HCT116 (cell line): ENCODE measurements around the gene PGGT1B.

Source experiments
- CBX3 ChIP-seq: IDR thresholded peaks from 2 replicates; pipeline ENCODE4 v1.6.1; 2012; ENCODE audit warnings: low read depth
- ELF1 ChIP-seq: IDR thresholded peaks from 2 replicates; pipeline ENCODE4 v1.6.1; 2012; ENCODE audit warnings: low read depth, borderline replicate concordance
- EZH2 ChIP-seq: fragments of 200-600 bp; sonication (generic); IDR thresholded peaks from 2 replicates; pipeline ENCODE4 v1.6.1; 2017; ENCODE audit warnings: antibody characterized with exemption, mixed run types
- POLR2A ChIP-seq: IDR thresholded peaks from 2 replicates; pipeline ENCODE4 v1.7.0; 2011; ENCODE audit warnings: borderline replicate concordance; ENCODE audit not compliant: insufficient read depth, insufficient read length; ENCODE audit errors: extremely low read depth
- POLR2AphosphoS5 ChIP-seq: IDR thresholded peaks from 2 replicates; pipeline ENCODE4 v1.6.1; 2011; ENCODE audit warnings: mild to moderate bottlenecking, low read depth, low read length, moderate library complexity
- SIN3A ChIP-seq: IDR thresholded peaks from 2 replicates; pipeline ENCODE4 v1.6.1; 2012; ENCODE audit warnings: low read depth
- ZNF274 ChIP-seq: fragments of 200-500 bp; sonication (Bioruptor generic); IDR thresholded peaks from 2 replicates; pipeline ENCODE4 v1.6.1; 2014; ENCODE audit warnings: mild to moderate bottlenecking, low read depth, low read length, inconsistent platforms
- TF ChIP-seq, protein P1 (sequence below), 3 experiments: fragments of 200-600 bp in 1 of 3; sonication (generic) in 1 of 3; IDR thresholded peaks in 2 of 3; conservative IDR thresholded peaks in 1 of 3; 2 replicates each; pipeline ENCODE4 v1.5.1; 2012 to 2017; ENCODE audit warnings: low read depth in 2 of 3, low read length in 2 of 3, antibody characterized with exemption in 1 of 3, borderline replicate concordance in 1 of 3, control low read depth in 1 of 3, mild to moderate bottlenecking in 1 of 3, mixed read lengths in 1 of 3, mixed run types in 1 of 3, moderate library complexity in 1 of 3; ENCODE audit not compliant: insufficient read depth in 1 of 3

DNA sequence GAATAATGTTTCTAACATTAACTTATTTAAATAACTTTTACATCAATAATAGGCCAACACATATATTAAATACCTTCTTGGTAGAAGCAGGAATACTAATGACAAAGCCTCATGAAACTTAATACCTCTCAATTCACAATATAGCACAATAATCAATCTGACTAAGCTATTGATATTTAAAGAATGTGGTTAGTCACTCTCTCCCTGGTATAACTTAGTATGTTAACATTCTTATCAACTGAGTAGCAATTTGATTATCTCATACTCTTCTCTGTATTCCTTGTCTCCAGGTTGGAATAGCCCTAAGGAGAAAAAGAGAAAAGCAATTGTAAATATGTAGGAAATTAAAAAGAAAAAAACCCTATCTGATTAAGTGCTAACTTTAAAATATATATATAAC, 4.9 kb upstream of the PGGT1B start:
- TF ChIP-seq EZH2 (no peak), ZNF274 (no peak), ELF1 (no peak), POLR2A (no peak), CBX3 (no peak), SIN3A (no peak), POLR2AphosphoS5 (no peak)
- TF ChIP-seq, protein P1, sequence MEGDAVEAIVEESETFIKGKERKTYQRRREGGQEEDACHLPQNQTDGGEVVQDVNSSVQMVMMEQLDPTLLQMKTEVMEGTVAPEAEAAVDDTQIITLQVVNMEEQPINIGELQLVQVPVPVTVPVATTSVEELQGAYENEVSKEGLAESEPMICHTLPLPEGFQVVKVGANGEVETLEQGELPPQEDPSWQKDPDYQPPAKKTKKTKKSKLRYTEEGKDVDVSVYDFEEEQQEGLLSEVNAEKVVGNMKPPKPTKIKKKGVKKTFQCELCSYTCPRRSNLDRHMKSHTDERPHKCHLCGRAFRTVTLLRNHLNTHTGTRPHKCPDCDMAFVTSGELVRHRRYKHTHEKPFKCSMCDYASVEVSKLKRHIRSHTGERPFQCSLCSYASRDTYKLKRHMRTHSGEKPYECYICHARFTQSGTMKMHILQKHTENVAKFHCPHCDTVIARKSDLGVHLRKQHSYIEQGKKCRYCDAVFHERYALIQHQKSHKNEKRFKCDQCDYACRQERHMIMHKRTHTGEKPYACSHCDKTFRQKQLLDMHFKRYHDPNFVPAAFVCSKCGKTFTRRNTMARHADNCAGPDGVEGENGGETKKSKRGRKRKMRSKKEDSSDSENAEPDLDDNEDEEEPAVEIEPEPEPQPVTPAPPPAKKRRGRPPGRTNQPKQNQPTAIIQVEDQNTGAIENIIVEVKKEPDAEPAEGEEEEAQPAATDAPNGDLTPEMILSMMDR (IDR thresholded peaks at IDR 0.05 in 2 of 3, conservative IDR thresholded peaks at IDR 0.05 in 1 of 3; ENCODE audit: borderline replicate concordance in 1 of 3, insufficient read depth in 1 of 3, low read depth in 2 of 3, low read length in 2 of 3): no peak
